HepG2 (cell line): ENCODE results near the gene SLC26A5. TPM values are rescaled to one million over a fixed set of nuclear protein-coding genes. Genes with fewer than 3 reads are reported as not detected.

Experiments used
- CHD4 ChIP-seq: fragments of 200-600 bp; sonication (generic); IDR thresholded peaks from 2 replicates; pipeline ENCODE4 v1.7.0; 2017; ENCODE audit warnings: mild to moderate bottlenecking, low read length, borderline replicate concordance
- EP300 ChIP-seq, 3 experiments: sonication (generic) in 1 of 3; formaldehyde crosslinking in 1 of 3; IDR thresholded peaks; 2 replicates each; pipeline versions ENCODE4 v1.5.1 to v1.6.1; 2011 to 2020; ENCODE audit warnings: low read depth in 2 of 3, low read length in 2 of 3, borderline replicate concordance in 1 of 3, improper control_type of control experiment in 1 of 3, mild to moderate bottlenecking in 1 of 3, missing genetic modification reagents in 1 of 3, moderate library complexity in 1 of 3
- HMG20A ChIP-seq: IDR thresholded peaks from 2 replicates; pipeline ENCODE4 v1.6.1; 2016; ENCODE audit warnings: borderline replicate concordance
- MZF1 ChIP-seq: sonication (generic); formaldehyde crosslinking; IDR thresholded peaks from 2 replicates; pipeline ENCODE4 v1.8.1; 2023; ENCODE audit warnings: mild to moderate bottlenecking, missing genetic modification reagents, borderline replicate concordance
- NAIF1 ChIP-seq: sonication (generic); formaldehyde crosslinking; IDR thresholded peaks from 2 replicates; pipeline ENCODE4 v1.5.0; 2020; ENCODE audit warnings: mild to moderate bottlenecking, missing genetic modification reagents, borderline replicate concordance
- NFIB ChIP-seq: sonication (generic); formaldehyde crosslinking; IDR thresholded peaks from 2 replicates; pipeline ENCODE4 v1.9.0; 2021; ENCODE audit warnings: missing genetic modification reagents, mild to moderate bottlenecking, borderline replicate concordance
- RBAK ChIP-seq: sonication (generic); formaldehyde crosslinking; IDR thresholded peaks from 2 replicates; pipeline ENCODE4 v1.5.1; 2020; ENCODE audit warnings: mild to moderate bottlenecking, missing genetic modification reagents
- RCOR2 ChIP-seq: IDR thresholded peaks from 2 replicates; pipeline ENCODE4 v1.6.1; 2016; ENCODE audit warnings: missing biosample characterization, missing genetic modification reagents
- TBL1XR1 ChIP-seq: fragments of 150-350 bp; IDR thresholded peaks from 2 replicates; pipeline ENCODE4 v1.6.1; 2014; ENCODE audit warnings: borderline replicate concordance, low read length; ENCODE audit not compliant: partially characterized antibody
- TSC22D2 ChIP-seq: sonication (generic); formaldehyde crosslinking; IDR thresholded peaks from 2 replicates; pipeline ENCODE4 v1.5.1; 2020; ENCODE audit warnings: missing genetic modification reagents, mild to moderate bottlenecking, borderline replicate concordance
- ZBTB38 ChIP-seq: sonication (generic); formaldehyde crosslinking; IDR thresholded peaks from 2 replicates; pipeline ENCODE4 v1.5.1; 2020; ENCODE audit warnings: mild to moderate bottlenecking, missing genetic modification reagents
- ZFP36 ChIP-seq: fragments of 150-350 bp; IDR thresholded peaks from 2 replicates; pipeline ENCODE4 v1.6.1; 2018; ENCODE audit warnings: borderline replicate concordance, low read length, low read depth; ENCODE audit not compliant: partially characterized antibody
- ZNF841 ChIP-seq: sonication (generic); formaldehyde crosslinking; IDR thresholded peaks from 2 replicates; pipeline ENCODE4 v1.8.1; 2023; ENCODE audit warnings: missing genetic modification reagents, borderline replicate concordance
- polyA plus RNA-seq, 8 experiments: library from polyadenylated mRNA; depleted of rRNA in 3 of 8; stranded (reverse) in 7 of 8; unstranded in 1 of 8; fragments of >200 nt; fragmentation: Illumina TruSeq in 4 of 8; extraction: Trizol in 4 of 8; gene quantifications; 2 replicates each; pipeline versions ENCODE4 v1.2.1 to v1.2.3, GENCODE V29; 2011 to 2016; ENCODE audit warnings: low read depth in 4 of 8, missing spikeins in 1 of 8, mixed read lengths in 1 of 8; ENCODE audit not compliant: insufficient read depth in 1 of 8
- total RNA-seq, 5 experiments: library from RNA; depleted of rRNA; stranded (reverse); fragments of >200 nt; fragmentation: Illumina TruSeq; extraction: Trizol; gene quantifications; 2 replicates each; pipeline ENCODE4 v1.2.3, GENCODE V29; 2016; ENCODE audit warnings: low read depth in 1 of 5
- TF ChIP-seq, protein P1 (sequence below): IDR thresholded peaks from 2 replicates; pipeline ENCODE4 v1.6.1; 2016; ENCODE audit warnings: missing compliant biosample characterization, missing genetic modification reagents, borderline replicate concordance
- TF ChIP-seq, protein P2 (sequence below): sonication (generic); formaldehyde crosslinking; IDR thresholded peaks from 2 replicates; pipeline ENCODE4 v1.4.0; 2020; ENCODE audit warnings: missing genetic modification reagents
- TF ChIP-seq, protein P3 (sequence below): sonication (generic); formaldehyde crosslinking; IDR thresholded peaks from 2 replicates; pipeline ENCODE4 v1.5.0; 2020; ENCODE audit warnings: missing genetic modification reagents

SLC26A5 gene
- total and polyA plus RNA-seq, 2 of the 13 experiments (the other 11 are each of a cell fraction or from before 2014, with no cell fraction given), result 0.08 to 0.11 TPM

DNA sequence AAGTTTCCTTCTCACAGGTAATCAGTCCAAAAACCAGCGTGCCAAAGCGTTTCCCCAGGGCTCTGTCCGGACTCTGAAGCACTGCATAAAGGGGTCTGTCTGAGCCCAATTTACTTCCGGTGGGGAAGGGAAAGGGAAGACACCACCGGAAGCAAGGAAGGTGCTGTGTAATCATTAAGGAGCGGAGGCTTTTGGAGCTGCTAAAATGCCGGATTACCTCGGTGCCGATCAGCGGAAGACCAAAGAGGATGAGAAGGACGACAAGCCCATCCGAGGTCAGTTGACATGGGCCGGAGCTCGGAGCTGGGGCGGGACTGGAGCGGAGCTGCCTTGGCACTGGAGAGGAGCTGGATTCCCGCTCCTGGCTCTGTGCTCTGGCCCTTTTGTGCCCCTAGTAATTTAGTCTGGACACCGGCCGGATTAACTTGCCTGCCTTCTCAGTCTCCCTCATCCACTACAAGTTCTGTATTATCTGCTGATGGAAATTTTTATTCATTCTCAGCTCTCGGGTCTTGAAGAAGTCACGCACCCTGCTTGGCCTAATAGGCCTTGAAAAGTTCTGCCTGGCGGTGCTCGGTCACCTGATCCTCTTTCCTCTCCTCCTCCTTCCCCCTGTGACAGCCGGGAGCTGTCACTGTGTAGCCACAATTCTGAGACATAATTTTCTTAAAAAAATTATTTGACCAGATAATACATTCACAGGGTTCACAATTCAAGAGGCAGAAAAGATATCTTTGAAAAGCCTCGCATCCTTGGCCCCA lies 98.3 kb downstream of the SLC26A5 start, which contains the start of gene PSMC2 (continued):
- TF ChIP-seq EP300 (IDR thresholded peaks at IDR 0.05; ENCODE audit: low read depth in 2 of 2, low read length in 2 of 2) (no peak), EP300 (CRISPR knock-in tag; IDR thresholded peaks at IDR 0.05; ENCODE audit: borderline replicate concordance) (peak; percentile 27; the same call in 1 of the 2 replicates), MZF1 (CRISPR knock-in tag) (no peak), HMG20A (no peak), ZFP36 (no peak), CHD4 (no peak), NFIB (no peak), TSC22D2 (CRISPR knock-in tag) (no peak), RBAK (CRISPR knock-in tag) (no peak), TBL1XR1 (no peak), NAIF1 (peak; percentile 37; the same call in 1 of the 2 replicates), ZBTB38 (peak; percentile 47; the same call in 1 of the 2 replicates), RCOR2 (CRISPR knock-in tag) (0 out of 2 replicates have a peak, but pooled peaks have one; percentile 12), ZNF841 (no peak)
- TF ChIP-seq, protein P1, sequence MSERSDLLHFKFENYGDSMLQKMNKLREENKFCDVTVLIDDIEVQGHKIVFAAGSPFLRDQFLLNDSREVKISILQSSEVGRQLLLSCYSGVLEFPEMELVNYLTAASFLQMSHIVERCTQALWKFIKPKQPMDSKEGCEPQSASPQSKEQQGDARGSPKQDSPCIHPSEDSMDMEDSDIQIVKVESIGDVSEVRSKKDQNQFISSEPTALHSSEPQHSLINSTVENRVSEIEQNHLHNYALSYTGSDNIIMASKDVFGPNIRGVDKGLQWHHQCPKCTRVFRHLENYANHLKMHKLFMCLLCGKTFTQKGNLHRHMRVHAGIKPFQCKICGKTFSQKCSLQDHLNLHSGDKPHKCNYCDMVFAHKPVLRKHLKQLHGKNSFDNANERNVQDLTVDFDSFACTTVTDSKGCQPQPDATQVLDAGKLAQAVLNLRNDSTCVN (CRISPR knock-in tag), result peak; percentile 57; the same call in 1 of the 2 replicates
- TF ChIP-seq, protein P2, sequence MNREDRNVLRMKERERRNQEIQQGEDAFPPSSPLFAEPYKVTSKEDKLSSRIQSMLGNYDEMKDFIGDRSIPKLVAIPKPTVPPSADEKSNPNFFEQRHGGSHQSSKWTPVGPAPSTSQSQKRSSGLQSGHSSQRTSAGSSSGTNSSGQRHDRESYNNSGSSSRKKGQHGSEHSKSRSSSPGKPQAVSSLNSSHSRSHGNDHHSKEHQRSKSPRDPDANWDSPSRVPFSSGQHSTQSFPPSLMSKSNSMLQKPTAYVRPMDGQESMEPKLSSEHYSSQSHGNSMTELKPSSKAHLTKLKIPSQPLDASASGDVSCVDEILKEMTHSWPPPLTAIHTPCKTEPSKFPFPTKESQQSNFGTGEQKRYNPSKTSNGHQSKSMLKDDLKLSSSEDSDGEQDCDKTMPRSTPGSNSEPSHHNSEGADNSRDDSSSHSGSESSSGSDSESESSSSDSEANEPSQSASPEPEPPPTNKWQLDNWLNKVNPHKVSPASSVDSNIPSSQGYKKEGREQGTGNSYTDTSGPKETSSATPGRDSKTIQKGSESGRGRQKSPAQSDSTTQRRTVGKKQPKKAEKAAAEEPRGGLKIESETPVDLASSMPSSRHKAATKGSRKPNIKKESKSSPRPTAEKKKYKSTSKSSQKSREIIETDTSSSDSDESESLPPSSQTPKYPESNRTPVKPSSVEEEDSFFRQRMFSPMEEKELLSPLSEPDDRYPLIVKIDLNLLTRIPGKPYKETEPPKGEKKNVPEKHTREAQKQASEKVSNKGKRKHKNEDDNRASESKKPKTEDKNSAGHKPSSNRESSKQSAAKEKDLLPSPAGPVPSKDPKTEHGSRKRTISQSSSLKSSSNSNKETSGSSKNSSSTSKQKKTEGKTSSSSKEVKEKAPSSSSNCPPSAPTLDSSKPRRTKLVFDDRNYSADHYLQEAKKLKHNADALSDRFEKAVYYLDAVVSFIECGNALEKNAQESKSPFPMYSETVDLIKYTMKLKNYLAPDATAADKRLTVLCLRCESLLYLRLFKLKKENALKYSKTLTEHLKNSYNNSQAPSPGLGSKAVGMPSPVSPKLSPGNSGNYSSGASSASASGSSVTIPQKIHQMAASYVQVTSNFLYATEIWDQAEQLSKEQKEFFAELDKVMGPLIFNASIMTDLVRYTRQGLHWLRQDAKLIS (CRISPR knock-in tag), result 0 out of 2 replicates have a peak, but pooled peaks have one; percentile 35
- TF ChIP-seq, protein P3, sequence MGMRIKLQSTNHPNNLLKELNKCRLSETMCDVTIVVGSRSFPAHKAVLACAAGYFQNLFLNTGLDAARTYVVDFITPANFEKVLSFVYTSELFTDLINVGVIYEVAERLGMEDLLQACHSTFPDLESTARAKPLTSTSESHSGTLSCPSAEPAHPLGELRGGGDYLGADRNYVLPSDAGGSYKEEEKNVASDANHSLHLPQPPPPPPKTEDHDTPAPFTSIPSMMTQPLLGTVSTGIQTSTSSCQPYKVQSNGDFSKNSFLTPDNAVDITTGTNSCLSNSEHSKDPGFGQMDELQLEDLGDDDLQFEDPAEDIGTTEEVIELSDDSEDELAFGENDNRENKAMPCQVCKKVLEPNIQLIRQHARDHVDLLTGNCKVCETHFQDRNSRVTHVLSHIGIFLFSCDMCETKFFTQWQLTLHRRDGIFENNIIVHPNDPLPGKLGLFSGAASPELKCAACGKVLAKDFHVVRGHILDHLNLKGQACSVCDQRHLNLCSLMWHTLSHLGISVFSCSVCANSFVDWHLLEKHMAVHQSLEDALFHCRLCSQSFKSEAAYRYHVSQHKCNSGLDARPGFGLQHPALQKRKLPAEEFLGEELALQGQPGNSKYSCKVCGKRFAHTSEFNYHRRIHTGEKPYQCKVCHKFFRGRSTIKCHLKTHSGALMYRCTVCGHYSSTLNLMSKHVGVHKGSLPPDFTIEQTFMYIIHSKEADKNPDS (CRISPR knock-in tag), result no peak
